ENCODE results near the gene ATL3.

- no peak for TF ChIP-seq POLR2A (IDR thresholded peaks at IDR 0.05)
- TF ChIP-seq, protein P1, sequence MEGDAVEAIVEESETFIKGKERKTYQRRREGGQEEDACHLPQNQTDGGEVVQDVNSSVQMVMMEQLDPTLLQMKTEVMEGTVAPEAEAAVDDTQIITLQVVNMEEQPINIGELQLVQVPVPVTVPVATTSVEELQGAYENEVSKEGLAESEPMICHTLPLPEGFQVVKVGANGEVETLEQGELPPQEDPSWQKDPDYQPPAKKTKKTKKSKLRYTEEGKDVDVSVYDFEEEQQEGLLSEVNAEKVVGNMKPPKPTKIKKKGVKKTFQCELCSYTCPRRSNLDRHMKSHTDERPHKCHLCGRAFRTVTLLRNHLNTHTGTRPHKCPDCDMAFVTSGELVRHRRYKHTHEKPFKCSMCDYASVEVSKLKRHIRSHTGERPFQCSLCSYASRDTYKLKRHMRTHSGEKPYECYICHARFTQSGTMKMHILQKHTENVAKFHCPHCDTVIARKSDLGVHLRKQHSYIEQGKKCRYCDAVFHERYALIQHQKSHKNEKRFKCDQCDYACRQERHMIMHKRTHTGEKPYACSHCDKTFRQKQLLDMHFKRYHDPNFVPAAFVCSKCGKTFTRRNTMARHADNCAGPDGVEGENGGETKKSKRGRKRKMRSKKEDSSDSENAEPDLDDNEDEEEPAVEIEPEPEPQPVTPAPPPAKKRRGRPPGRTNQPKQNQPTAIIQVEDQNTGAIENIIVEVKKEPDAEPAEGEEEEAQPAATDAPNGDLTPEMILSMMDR (IDR thresholded peaks at IDR 0.05), result no peak
These were observed 47.5 kb downstream of the ATL3 start for GRCh38 chr11:63623513-63624140.

All from right lobe of liver (tissue), 4 donors.